ENCODE results near the gene AJAP1.
"Not testable (repeated sequence)": the region's sequence is repeated elsewhere in the genome, so short reads cannot be mapped to it uniquely, and the experiment has no call there.

AJAP1 gene, protein sequence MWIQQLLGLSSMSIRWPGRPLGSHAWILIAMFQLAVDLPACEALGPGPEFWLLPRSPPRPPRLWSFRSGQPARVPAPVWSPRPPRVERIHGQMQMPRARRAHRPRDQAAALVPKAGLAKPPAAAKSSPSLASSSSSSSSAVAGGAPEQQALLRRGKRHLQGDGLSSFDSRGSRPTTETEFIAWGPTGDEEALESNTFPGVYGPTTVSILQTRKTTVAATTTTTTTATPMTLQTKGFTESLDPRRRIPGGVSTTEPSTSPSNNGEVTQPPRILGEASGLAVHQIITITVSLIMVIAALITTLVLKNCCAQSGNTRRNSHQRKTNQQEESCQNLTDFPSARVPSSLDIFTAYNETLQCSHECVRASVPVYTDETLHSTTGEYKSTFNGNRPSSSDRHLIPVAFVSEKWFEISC

DNA sequence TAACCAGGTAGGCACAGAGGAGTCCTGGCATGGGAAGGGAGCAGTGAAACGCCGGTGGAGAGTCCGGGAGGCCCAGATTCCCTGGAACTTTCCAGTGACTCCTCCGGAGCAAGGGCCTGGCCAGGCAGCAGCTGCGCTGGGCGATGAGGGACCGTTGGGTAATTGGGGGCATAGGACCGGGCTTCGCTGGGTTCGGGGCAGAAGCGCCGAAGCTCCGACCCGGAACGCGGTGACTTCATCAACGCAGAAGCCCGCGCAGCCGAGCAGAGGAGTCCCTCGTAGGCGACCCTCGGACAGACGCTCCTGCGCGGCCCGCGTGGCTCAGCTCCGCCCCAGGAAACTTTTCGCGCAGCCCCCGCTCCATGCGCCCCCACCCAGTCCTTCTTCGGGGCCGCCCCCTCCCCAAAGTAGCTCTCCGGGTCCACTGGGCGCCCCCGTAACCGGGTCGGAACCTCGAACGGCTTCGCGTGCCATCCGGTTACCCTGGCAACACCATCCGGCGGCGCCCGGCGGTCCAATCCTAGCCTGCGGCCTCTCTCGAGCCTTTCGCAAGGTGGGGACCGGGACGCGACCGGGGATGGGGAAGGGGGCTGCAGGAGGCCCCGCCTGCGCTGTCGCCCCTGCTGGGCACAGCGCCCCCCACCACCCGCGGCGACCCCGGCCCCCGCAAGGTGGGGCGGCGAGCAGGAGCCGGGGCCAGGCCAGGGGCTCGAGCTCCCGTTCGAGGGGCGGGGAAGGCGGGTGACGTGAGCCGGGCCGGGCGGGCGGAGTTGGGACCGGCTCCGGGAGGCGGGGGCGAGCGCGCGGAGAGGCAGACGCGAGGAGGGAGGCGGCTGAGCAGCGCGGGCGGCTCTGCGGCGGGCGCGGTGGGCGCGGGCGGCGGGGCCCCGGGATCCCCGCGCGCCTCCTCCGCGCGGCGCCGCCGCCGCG, at the start of gene AJAP1:
Gene AJAP1 (plus strand): TSS at position 814 of the 930 bp plus-strand sequence. CDS start 817 bp downstream, outside the sequence.
- DNase-seq = no peak

DNA sequence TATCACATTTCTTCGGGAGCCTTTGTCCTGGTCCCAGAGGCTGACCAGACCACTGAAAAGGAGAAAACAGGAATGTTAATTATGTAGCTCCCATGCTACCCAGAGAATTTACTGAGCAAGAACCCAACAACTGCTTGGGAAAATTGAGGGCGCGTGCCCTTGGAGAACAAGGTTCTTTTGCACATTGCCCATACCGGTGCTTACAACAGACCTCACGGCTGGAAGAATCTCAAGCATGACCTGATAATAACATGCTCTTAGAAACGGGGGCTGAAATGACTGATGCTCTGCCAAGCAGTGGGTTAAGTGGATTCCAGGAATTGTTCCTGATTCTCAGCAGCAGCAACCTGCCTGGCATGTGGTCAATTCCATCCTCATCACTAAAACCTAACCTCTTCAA, 49.3 kb upstream of the AJAP1 start:
- no peak for DNase-seq

DNA sequence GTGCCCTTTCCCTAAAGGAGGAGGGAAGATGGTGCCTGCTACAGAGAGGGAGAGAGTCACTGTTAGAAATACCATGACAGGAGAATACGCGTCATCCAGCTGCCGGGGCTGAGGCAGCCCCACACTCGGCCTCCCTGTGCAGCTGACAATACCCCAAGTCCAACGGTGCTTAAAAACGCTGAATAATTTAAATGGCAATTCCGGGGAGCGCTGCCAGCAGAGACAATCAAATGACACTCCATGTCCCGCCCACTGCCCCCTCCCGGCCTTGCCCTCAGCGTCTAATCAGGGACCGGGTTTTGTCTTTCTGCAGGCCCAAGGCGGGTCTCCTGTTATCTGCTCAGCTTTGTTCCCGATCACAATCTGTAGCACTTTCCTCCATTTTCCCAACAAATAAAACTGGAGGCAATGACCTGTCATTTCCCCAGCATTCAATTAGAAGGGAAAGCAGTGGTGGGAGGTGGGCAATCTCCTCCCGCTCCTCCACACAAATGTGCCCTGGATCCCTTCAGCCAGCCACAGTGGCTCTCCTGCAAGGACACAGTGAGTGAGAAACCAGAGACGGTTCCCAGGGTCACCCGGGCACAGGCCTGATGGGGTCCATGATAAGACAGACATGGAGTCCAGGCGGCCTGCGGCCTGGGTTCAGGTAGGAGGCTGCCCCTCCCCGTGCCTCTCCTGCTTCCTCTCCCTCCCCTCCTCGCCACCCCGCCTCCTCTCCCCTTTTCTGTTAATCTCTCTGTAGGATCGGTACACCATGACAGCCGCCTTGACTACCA, 42.7 kb upstream of the AJAP1 start:
- no peak for DNase-seq

DNA sequence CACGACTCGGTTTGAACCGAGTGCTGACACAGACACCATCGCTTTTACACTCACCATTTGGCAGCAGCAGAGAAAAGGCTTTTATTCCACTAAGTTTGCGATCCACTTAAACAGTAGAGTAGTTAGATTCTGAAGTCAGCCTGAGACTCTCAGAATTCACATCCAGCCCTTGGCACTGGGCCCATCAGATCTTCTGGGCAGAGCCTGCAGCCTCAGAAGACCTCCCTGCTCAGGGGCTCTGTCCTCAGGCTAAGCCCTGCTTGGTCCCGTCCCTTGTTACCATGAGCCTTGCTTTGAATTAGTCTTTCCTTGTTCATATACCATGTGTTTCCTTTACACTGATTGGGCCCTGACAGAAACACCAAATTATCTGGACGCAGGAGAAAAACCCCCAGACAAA, 41.4 kb upstream of the AJAP1 start:
- no peak for DNase-seq

DNA sequence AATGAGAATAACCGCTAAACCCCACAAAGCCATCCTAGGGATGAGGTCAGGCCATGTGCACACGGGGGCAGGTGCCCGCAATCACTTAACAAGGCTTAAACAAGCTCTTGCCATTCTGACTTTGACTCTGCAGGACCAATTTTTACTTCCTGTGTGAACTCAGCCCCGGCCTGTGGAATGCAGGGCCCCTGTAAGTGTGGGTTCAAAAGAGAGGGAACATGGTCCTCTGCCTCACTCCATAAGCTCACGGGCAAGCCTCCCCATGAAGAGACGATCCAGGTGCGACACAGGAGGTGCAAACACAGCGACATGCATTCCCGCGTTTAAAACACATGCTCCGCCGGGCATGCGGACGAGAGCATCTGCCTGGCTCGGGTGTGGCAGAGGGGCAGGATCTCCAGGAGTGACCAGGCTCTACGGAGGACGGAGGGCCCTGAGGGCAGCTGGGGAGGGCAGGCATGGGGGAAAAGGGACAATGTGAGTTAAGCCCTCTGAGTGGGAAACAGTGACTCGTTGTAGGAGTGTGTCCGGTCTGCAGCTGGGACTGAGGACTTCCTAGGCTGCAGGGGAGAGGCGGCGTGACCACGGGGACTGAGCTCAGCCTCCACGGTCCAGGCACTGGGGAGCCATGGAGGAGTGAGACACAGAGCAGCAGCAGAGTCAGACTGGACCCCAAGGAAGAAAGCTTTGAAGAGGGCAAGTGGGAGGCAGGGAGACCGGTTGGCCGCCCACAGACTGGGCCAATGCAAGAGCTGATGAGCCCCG, 40.6 kb upstream of the AJAP1 start:
- no peak for DNase-seq

DNA sequence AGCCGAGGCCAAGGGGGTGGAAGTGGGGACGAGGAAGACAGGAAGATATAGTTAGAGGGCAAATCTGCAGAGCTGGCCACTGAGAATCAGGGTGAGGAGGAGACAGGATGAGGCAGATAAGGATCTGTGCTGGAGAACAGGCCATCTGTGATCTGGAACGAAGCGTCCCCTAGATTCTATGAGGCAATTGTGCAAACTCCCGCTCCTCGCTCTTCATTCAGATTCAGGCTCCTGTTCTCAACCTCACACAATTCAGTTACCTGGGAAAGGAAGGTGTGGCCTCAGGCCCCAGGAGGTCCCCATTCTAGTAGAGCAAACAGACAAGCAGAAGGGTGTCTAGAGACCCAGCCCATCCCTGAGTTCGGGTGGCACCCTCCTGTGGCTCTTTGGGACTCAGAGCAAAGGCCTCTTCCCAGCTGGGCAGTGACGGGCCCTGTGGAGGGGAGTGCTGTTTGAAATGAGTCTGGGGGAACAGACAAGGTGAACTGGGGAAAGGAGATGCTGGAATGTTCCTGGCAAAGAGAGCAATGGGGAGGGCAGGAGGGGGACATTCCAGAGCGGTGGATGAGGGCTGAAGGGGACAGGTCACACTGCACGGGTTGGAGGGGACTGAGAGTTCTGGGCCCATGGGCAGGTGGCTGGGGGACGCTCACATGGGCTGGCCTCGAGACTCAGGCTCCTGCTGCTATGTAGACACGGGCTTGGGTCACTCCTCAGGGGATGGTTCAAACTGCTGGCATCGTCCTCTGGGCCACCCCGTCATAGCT, 39.9 kb upstream of the AJAP1 start:
- DNase-seq = no peak

DNA sequence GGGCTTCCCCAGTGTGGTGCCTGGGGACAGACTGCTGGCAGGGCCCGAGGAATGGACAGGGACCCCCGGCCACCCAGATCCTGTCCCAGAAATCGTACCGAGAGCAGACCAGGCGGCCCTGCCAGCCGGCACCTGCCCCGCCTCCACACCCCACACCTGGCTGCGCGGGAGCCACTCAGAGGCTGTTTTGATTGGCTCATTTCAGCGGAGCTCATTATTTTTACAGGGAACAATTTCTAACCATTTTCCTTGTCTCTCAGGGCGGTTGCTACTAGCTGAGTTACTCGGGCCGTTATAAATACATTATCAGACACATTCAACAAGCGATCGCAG, 39.3 kb upstream of the AJAP1 start:
- no peak for DNase-seq

DNA sequence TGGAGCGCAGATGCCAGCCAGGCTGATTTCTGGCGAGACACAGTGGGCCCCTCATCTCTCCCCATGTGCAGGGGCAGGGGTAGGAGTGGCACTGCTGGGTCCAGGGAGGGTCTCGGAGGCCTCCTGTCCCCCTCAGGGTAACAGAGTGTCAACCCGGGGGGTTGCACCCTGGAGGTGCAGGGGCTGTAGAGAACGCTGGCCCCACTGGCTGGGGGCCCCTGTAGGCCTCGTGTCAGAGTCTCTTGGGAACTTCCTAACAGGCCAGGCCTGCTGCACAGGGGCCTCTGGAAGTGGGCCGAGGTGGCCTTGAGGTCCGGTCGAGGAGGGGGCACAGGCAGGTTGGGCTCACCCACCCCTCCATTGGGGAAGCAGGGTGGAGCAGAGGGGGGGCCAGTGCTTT, 38.9 kb upstream of the AJAP1 start:
- DNase-seq = no peak

DNA sequence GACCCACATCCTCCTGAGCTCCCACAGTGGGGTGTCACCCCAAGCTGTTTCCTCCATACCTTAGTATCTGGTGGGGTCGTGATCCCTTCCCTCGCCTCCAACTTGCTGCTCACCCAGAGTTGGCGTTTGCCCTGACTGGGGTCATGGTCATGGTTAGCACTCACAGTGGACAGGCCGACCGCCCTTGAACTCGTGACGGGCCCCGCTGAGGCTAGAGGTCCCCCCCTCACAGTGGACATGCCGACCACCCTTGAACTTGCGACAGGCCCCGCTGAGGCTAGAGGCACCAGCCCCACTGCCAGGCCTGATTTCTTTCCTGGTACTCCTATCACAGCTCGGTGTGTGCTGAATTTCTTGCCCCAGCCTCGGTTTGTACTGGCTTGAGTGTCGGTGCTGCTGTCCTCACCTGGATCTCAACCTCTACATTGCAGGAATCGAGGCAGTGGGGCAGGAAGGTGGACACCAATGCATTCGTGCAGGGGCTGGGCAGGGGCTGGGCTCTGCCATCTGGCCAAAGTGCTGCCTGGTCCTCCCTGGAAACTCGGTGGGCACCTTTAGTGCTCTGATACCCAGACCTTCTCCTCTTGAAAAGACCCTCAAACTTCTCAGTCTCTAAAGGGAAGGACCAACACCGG, 37.5 kb upstream of the AJAP1 start:
- no peak for DNase-seq

DNA sequence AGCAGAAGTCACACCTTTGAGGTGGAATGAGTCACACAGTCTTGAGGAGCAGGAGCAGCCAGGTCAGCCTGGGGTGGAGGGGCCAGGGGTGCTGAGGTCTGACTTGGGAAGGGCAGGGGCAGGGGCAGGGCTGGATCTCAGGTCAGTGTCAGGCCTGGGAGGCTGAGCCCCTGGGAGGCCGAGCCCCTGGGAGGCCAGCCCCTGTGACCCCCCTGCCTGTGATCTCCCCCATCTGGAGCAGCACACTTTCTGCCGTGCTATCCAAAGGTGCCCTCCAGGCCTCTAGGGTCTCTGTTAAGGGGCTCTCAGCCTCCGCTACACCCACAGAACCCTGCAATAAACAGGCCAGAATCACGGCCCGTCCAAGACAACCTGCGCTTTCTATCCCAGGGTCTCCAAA, 36.9 kb upstream of the AJAP1 start:
- DNase-seq = no peak

DNA sequence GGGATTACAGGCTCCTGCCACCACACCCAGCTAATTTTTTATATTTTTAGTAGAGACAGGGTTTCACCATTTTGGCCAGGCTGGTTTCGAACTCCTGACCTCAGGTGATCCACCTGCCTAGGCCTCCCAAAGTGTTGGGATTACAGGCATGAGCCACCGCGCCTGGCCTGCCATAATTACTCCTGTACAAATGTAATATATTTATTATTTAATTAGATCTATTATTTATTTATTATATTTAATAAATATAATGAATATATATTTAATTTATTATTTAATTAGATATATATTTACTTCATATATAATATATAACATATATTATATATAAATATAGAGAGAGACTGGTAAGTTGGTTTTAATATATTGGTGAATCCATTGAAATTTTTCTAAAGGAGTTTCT, 35.6 kb upstream of the AJAP1 start:
- DNase-seq = not testable (repeated sequence)

DNA sequence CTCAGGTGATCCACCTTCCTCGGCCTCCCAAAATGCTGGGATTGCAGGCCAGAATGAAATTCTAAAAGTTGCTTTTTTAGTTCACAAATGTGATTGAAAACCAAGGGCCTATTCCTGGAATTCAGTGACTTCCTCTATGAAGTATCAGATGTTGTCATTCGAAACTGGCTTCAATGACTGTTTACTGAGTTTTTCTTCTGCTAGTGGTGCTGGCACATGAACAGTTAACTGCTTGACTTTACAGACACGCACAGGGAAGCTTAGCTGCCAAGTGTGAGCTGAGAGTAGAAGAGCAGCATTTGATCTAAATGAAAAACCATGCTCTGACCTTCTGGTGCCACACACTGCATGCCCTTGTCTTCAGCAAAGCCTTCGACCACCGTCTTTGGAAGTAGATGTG, 32.8 kb upstream of the AJAP1 start:
- no peak for DNase-seq

DNA sequence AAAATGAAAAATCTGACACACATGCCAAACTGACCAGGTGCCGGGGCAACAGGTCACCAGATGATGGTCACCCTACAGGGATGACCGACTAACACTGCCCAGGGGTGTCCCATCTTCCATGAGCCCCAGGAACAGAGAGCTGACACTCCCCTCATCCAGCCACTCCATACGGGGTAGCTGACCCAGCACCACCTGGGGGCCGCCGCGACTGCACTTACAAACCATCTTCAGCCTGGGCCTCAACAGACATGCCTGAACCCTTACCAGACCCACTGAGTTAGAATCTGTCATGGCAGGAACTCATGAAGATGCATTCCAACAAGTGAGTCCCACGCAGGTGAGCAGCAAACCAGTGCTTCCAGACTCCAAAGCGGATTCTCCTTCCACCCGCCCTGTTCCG, 31.6 kb upstream of the AJAP1 start:
- DNase-seq = no peak

DNA sequence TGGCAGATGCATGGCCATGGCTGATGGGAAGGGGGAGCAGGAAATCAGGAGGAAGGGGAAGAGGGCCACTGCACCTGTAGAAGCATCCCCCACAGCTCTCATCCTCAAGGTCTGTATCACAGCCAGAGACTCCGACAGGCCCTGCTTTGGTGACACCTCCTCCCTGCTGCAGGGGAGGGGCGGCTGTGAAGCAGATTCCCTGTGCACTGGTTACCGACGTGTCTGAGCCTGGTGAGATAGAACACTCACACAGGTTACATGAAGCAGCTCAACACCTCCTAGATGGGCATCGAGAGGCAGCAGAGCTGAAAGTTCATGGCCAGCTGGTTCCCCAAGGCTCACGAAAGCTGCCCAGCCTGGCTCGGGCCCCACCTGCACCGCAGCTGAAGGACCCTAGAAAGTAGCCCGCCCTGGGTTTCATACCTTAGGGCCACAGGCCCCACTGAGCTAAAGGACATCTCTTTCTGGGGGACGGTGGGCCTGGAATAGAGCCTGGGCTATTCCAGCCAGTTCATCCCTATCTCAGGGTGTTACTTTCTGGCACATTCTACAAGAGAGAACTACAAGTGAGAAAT, 30.2 kb upstream of the AJAP1 start:
- DNase-seq = no peak

DNA sequence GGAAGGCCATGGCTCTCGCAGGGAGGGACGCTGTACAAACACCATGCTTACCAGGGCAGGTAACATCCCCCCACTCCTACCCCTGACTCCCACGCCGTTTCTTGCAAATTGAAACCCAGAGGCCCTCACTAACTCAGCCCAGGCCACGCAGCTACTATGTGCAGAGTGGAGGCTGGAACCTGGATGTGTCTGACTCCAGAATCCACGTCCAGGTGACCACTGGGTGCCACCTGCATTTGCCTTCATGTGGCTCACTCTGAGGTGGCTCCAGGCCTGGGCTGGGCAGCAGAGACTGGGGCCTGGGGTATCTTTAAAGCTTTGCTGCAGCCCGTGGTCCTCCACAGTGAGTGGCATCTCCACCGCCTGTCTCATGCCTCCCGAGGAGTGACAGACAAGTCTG, 29.6 kb upstream of the AJAP1 start:
- no peak for DNase-seq

DNA sequence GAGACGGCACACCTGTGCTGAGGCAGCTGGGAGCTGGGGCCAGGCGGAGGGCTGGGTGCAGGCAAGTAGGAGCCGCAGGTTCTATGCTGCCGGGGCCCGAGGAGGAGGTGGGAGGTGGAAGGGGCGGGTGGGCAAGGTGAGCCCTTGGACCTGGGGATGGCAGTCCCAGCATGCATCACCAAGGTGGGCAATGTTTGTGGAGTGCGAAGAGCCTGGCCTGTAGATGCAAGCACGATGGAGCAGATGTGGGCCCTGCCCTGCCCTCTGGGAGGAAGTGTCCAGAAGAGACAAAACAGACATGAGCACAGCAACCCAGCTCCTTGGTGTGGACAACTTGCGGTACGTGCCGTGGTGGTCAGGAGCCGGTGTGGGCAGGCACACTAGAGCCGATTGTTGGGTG, 28.3 kb upstream of the AJAP1 start:
- no peak for DNase-seq

DNA sequence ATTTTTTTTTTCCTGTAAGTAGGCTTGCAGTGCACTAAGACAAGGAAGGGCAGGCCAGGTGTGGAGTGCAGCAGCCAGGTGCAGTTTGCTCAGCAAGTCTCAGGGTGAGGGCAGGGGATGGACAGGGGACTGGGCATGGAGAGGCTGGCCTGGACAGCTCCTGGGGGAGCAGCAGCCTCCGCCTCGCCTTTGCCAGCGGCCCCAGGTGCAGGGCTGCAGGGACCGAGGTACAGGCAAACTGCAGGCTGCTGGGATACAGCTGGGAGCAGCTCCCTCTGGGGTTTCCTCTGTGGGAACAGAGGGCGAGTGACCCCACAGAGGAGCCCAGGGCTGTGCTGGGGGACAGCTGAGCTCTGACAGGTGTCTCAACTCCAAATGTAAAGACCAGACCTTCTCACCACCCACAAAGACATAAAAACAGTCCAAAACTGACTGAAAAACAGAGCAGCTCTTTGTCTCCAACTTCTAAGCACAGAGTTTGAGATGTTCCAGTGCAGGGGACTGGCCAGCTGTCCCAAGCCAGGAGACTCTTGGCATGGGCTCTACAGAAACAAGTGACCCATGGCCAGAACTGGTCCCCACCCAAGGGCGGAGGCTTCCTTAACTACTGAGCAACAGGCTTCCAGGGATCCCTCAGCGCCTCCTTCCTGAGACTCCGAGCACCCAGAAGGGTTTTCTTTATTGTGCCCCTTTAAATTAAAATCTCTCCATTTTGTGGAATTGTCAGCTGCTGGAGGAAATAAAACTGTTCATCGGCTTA, 27.7 kb upstream of the AJAP1 start:
- DNase-seq = no peak

DNA sequence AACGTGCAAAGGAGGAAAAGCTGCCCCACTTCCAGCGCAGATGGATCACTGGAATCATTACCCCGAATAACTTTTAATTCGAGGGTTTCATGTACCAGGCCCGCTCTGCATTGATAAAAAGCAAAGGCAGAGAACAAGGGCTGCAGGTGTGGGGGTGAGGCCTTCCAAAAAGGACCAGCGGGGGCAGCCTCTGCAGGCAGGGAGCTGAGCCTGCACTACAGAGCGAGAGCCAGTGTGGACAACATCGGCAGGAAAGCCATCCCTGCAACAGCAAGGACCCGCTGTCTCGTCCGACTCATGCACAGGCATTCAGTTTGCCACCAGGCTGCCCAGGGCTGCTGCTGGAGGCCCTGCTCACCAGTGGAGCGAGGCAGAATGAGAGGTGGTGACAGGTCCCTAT, 27.1 kb upstream of the AJAP1 start:
- no peak for DNase-seq

DNA sequence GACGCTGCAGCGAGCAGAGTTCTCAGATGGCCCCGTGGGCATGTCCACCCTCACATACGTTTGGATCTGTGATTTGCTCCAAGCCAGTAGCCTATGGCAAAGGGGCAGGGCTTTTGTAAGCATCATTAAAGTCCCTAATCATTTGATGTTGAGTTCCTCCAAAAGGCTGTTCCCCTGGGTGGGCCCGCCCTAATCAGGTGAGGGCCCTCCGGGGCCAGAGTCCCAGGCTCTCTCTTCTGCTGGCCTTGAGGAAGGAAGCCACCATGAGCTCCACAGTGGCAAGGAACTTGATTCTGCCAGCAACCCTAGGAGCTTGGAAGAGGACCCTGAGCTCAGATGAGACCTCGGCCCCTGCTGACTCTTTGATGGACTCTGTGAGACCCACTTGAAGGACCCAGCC, 25.4 kb upstream of the AJAP1 start:
- DNase-seq = no peak

DNA sequence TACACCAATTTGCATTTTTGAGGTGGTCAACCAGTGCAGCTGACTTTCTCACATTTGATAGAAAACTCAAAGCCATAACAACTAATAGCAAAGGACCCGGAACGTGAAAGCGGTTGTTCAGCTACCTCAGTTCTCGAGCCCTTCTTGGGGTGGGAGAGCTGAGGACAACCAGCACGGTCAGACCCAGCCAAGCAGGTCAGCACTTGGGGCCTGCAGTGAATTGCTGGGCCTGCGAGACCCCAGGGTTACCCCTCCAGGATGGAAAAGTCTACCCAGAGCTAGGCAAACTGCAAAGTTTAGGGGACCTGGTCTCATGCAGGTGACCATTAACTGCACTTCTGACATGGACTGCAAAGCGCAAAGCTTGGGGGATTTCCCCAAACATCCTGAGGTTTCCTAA, 23.8 kb upstream of the AJAP1 start:
- no peak for DNase-seq

Measured in NCI-H774 (cell line).